GM18870 (cell line): ENCODE data around the gene LMNA.
"Not testable (repeated sequence)": the region's sequence is repeated elsewhere in the genome, so short reads cannot be mapped to it uniquely, and the experiment has no call there.

Source experiments
- ATAC-seq: cut with Tn5 transposase; IDR thresholded peaks from one replicate; pipeline ENCODE4 v1.9.1; 2021; ENCODE audit warnings: moderate library complexity; ENCODE audit not compliant: unreplicated experiment

The LMNA gene

DNA sequence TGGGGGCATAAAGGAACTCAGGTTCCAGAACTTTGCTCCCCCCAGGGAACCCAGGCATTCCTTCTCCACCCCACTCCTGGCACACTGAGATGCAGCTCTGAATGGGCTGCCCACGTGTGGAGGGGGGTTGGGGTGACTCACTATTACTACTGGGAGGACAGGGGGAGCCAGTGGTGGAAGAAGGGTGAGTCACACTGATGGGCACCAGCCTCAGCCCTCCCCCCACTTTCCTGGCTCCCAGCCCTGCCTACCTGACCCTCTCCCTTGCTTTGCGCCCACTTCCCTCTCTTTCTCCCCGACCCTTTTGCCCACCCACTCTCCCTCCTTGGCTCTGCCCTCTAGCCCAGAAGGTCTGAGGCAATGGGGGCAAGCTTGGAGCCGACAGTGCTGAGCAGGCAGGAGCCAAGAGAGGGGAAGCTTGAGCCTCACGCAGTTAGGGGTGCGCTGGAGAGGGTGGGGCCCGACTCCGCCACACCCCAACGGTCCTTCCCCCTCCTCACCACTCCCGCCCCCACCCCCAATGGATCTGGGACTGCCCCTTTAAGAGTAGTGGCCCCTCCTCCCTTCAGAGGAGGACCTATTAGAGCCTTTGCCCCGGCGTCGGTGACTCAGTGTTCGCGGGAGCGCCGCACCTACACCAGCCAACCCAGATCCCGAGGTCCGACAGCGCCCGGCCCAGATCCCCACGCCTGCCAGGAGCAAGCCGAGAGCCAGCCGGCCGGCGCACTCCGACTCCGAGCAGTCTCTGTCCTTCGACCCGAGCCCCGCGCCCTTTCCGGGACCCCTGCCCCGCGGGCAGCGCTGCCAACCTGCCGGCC, at the start of gene LMNA:
TSS of gene LMNA (plus strand) at position 611 of the 818 bp plus-strand sequence. CDS start 208 bp downstream, outside the sequence.
- ATAC-seq, result peak; percentile 56

DNA sequence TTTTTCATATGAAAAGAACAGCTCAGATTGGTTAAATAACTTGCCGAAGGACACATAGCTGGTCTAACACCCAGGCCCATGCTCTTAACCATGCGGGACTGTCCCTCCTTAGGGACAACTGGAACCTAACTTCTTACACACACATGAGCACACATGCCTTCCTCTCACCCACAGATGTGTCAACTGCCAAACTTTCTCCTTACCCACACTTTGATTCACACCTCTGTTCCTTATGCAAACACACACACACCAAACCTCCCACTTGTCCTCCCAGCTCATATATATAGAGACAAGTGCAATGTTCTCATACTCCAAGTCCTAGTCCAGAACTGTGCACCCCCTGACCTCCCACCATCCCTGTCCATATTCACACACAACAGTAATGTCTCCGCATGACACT, 49.3 kb upstream of the LMNA start:
- ATAC-seq, result no peak

DNA sequence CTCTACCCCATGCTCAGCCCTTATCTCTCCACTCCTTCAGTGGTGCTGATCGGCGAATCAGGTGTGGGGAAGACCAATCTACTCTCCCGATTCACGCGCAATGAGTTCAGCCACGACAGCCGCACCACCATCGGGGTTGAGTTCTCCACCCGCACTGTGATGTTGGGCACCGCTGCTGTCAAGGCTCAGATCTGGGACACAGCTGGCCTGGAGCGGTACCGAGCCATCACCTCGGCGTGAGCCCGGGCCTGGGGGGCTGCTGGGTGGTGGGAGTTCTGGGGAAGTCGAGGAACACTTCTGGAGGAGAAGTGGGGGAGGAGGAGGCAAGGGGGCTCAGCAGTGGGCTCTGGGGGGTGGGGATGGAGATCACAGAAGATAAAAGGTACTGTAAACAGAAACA, 48.6 kb upstream of the LMNA start:
- no peak for ATAC-seq

DNA sequence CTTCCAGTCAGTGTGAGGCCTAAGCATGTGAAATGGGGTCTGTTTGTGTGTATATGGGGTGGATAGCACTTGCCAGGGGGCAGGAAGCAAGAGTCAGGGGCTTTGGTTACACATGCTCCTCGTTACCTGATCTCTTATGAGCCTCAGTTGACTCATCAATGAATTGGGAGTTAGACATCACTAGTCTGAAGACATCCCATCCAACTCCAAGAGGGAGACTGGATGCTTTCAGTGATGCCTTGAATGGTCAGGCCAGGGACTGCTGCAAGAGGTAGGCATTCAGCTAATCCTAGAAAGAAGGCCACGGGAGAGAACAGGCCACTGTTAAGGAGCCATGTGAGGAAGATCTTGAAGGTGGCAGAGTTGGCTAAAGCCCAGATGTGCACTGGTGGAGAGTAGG, 47.2 kb upstream of the LMNA start:
- no peak for ATAC-seq

DNA sequence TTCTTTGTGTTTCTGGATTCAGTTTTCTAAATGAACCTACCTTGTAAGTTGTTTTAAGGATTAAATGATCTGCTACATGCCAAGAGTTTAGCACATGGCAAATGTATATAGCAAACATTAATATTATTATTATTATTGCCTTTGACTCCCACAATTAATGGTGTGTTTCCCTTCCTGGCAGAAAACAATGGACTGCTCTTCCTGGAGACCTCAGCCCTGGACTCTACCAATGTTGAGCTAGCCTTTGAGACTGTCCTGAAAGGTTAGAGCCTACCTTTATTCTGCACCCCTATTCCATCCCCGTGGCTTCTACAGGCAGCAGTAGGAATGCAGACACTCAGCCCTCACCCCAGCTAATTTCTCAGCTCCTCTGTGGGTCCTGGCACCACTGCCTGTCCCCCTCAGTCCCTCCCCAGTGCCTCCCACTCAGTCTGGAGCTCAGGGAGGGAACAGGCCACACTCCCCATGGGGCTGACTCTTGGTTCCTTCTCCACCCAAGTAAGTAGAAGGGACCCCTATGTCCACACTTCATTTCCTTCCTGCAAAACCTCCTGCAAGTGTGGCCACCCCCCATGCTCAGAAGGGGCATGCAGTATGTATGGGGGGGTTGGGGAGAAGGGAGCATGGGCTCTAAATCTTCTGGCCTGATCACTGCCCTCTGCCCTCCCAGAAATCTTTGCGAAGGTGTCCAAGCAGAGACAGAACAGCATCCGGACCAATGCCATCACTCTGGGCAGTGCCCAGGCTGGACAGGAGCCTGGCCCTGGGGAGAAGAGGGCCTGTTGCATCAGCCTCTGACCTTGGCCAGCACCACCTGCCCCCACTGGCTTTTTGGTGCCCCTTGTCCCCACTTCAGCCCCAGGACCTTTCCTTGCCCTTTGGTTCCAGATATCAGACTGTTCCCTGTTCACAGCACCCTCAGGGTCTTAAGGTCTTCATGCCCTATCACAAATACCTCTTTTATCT, 44.7 kb upstream of the LMNA start:
- no peak for ATAC-seq

DNA sequence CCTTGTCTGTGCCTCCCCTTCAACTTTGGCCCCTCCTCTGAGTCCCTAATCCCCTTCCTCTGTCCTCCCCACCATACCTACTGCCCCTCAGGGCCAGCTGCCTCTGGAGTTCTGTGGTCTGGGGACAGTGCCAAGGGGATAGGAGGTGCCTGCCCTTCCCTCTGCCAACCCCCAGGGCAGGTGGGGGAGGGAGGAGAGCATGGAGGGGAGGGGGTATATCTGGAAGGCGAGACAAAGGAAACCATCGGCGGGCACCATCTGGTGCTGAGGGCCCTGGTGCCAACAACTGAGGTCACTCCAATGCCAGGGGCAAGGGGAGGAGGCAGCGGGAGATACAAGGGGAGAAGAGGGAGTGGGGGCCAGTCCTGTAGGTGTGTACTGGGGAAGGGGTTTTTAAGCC, 44.0 kb upstream of the LMNA start:
- no peak for ATAC-seq

DNA sequence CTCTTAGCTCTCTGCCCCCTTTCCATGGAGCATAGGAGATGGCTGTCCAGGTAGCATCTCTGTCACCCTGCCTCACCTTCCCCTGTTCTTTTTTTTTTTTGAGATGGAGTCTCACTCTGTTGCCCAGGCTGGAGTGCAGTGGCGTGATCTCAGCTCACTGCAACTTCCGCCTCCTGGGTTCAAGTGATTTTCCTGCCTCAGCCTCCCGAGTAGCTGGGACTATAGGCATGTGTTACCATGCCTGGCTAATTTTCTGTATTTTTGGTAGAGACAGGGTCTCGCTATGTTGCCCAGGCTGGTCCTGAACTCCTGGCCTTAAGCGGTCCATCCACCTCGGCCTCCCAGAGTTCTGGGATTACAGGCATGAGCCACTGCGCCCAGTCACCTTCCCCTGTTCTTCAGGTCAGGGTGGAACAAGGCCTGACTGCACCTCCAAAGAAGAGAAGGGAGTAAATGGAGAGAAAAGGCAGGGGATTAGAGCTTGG, 43.1 kb upstream of the LMNA start:
- ATAC-seq, result not testable (repeated sequence)

DNA sequence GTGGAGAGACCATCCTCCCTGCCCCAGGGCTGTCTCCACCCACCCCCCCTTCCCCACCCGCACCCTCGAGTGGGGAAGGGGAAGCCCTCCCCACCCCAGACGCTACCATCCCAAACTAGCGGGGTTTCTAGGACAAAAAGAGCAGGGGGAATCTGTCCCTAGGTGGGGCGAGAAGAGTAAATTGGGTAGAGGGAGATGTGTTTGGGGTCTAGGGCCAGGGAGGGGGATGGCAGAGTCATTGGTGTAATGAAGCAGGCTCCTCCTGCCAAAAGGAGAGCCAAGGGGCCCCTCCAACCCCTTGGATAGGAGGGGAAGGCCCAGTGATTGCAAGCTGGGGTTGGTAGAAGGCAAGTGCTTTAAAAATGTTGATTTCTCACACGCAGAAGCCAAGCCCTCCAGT, 42.3 kb upstream of the LMNA start:
- ATAC-seq, result no peak

DNA sequence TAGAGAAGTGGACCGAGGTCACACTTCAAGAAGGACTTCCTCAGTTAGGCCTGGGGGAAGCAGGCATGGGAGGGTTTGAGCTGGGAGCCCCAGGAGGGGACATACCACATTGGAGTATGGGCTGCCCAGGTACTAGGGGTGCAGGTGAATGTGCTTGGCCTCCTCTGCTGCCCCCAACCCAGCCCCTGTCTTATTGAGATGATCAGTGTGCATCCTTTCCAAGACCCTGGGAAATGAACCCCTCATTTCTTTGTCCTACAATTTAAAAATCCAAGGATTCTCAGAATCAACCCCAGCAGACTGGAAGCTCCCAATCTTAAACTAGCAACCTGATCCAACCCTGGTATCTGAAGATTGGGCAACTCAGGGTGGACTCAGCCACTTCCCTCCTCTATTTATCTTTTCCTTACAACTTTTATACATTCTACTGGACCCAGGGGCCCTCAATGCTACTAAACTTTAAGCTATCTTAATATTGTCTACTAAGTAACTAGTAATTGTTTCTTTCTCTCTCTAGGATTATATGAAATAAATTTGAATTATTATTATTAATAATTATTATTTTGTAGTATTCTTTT, 41.3 kb upstream of the LMNA start:
- no peak for ATAC-seq

DNA sequence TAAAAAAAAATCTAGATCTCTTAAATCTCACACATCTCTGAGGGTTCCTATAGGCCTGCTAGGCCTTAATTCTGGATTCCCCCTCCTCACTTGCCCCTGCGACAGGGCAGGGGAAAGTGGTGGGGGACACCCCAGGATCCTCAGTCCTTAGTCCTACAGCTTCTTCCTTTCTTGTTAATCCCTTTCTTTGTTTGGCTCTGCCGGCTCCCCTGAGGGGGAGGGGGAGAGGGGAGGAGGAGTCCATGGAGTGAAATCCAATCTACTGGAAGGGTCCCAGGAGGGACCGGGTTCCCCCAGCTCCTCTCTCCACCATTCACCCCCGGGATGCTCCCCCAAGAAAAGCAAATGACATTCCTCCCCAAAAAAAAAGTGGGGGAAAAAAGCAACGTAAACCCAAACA, 40.8 kb upstream of the LMNA start:
- no peak for ATAC-seq

DNA sequence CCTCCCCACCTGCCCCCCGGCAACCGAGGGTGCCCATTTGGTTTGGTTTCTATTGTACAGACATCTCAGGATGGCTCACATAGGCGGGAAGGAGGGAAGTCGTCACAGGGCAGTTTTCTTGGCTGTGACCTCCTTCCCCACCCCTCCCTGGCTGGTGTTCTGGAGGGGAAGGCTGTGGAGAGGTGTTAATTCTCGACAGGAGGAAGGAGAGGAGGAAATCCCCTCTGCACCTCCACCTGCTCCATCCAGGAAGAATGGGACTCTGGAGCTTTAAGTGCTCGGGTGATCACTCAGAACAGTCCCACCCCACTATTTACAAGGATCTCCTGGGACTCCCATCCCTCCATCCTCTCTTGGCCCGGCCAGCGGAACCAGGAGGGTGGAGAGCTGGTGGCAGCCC, 39.9 kb upstream of the LMNA start:
- ATAC-seq, result no peak

DNA sequence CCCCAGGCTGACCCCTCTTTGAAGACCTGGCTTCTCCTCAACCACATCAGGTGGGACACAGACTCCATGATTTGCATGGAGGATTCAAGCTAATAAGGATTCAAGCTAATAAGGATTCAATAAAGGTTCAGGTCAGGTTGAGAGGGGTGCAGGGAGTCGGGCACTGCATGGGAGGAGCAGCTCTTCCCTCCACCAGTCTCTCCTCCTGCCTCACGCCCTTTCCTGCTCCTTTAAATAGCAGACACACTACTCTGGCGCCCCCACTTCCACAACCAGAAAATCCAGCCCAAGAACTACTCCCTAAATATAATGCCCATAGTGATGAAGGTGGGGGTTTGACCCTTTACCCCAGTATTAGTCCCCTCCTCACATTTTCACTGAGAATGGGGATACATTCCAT, 39.3 kb upstream of the LMNA start:
- no peak for ATAC-seq

DNA sequence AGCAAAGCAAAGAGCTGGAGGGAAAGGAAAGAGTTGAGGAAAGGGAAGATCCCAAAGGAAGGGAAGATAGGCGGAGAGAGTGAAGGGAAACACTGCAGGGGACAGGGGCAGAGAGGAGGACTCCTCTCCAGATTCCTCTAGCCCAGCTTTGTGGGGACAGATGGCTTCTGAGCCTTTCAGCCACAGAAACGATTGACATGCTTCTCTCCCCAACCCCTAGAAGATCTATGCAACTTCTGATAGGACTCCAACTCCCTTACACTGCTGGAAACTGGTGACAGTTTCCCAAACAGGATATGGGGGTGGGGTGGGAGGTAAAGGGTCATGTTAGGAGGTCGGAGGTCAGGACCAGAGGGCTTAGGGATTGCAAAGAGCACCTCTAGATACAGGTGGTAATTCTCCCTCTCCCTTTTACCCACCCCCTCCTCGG, 38.7 kb upstream of the LMNA start:
- no peak for ATAC-seq

DNA sequence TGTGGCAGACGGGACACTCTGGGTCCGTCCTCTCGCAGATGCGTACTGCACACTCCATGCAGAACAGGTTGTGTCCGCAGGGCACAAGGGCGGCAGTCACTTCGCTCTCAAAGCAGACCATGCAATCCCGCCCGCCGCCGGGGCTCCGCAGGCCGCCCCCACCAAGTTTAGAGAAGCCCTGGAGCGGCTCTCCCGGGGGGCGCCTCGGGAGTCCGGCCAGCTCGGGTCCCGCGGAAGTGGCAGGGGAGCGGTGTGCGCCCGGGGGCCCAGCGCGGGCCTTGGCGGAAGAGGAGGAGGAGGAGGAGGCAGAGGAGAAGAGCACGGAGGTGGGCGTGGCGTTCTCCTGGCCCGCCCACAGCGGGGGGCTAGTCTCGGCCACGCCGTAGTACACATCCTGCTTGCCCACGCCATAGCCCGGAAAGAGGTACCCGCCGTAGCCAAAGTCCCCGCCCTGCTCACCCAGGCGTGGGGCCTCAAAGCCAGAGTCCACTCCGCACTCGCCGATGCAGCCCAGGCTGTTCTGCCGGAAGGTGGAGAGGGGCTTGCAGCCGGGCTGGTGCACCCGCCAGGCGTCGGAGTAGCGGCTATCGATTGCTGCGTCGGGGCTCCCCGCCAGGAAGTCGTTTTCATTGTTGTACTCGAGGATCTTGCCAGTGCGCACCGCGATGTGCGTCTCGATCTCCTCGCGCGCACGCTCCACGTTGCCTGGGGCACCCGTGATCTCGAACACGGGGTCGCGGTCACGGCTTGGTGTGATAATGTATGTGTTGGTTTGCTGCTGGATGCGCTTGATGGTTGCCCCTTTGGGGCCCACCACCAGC, 37.7 kb upstream of the LMNA start:
- ATAC-seq, result no peak

DNA sequence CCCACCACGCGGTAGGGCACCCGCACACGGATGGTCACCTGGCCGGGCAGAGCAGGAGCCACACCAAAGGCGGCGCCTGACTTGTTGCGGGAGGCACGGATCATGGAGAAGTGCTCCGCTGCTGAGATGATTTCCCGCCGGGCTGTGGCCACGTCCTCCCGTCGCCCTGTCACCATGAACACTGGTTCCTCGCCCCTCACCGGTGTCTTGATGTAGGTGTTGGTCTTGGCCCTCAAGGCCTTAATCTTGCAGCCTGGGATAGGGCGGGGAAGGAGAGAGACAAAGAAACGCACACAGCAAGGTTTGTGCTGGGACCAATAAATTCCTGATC, 37.1 kb upstream of the LMNA start:
- ATAC-seq, result no peak

DNA sequence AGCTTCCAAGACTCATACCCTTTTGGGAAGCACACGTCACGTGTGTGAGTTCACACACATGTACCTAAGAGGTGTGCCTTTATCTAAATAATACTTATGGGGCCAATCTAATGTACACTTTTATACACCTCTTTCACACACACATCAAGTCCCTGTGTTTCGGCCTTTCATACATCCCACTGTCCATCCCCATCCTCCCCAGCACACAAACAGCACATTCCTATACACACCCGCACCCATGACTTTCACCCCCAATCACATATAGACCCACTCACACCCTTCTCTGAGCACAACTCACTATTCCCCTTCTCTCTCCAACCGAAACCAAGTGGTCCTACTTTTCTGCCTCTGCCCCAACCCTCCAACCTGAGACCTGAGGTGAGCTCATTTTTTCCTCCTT, 35.8 kb upstream of the LMNA start:
- ATAC-seq, result no peak

DNA sequence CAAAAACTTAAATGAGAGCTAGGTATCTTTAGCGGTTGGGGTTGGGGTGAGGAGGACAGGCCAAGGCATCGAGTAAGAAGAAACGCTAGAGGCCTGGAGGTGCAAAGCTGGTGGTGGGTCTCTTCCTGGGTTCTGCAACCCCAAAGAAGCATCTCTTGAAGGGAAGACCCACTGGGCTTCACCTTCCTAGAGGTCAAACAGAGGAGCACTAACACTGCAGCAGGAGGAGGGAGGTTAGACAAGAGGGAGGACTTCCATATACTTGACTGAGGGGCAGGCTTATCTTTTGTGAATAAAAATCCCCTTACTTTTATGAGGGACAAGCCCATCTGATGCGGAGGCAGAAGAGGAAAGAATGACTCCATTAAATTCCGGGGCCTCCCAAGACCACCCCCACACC, 34.7 kb upstream of the LMNA start:
- no peak for ATAC-seq

DNA sequence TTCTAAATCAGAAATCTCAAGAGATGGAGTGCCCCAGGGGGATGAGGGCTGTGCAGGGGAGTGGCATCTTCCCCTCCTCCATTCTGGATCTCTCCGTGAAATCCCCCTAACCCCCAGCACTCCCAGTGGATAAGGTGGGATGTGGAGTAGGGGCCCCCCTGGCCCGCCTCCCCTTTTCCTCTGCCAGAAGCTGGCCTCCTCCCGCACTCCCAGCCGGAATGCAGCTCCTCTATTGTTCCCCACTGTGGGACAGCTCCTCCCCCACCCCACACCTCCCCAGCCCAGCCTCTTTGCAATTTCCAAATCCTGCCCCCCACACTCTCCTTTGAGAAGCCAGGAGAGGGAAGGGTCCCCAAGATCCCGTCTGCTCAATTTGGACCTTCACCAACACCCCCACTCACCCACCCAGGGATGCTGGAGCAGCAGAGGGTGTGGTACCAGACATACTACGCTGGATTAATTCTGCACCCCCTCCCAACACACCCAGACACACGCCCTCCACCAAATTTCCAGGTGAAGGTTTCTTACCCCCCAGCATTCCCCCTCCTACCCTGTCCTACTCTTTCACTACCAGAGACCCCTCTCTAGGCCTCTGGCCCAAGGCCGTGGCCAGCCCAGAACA, 34.2 kb upstream of the LMNA start:
- ATAC-seq, result no peak

DNA sequence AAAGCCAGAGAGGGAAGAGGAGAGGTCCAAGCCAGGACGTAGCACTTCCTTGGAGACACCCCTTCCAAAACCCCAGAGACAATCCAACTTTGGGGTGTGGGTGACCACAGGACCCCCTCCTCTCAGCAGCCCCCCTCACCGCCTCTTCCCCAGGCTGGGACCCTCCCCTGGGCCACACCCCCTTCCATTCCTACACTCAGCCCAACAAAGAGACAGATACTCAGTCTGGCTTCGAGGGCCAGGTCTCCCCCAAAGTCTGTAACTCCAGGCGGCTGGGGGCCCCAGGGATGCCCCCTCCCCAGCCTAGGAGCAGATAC, 33.7 kb upstream of the LMNA start:
- no peak for ATAC-seq

DNA sequence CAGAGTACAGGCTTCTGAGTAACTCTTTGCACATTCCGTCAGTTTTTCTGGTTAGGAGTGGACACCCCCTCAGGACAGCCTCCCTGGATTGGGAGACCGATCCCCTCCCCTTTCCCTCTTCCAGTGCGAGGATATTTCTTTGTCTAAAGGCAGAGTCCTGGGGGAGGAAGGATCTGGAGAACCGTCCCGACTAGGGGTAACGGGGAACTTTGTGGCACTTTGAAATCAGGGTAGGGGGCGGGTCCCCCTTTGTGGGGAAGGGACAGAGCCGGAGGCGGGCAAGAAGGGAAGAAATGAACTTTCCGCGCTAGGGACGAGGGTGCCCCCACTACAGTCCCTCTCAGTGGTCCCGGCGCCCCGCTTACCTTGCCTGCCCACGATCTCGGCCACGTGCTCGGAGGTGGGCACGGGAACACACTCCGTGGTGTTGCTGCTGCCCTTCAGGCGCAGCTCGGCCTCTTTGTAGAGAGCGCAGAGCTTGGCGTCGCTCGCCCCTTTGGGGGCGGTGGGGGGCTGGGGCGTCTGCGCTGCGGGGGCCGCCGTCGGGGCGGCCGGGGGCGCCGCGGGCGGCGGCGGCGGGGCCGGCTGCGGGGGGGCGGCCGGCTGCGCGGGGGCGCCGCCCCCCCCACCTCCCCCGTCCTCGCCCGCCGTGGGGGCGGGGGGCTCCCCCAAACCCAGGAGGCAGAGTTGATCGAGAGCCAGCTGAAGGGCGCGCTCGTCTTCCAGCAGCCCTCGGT, 33.2 kb upstream of the LMNA start:
- no peak for ATAC-seq
